GM18951 (cell line): Measurements from ENCODE around the gene PKNOX2.

Experiments used
- POLR2A ChIP-seq: IDR thresholded peaks from 4 replicates; pipeline ENCODE4 v1.6.1; 2011; ENCODE audit warnings: mild to moderate bottlenecking; ENCODE audit not compliant: insufficient read length, insufficient read depth; ENCODE audit errors: extremely low read depth
- in situ Hi-C: fragments of 300-500 bp; cut with MboI; formaldehyde crosslinking; loops from one replicate; pipeline ENCODE4 v1.12.0; 2022; ENCODE audit warnings: low sequenced_read_pairs, mixed read lengths, inconsistent platforms; ENCODE audit not compliant: unreplicated experiment

The PKNOX2 gene

DNA sequence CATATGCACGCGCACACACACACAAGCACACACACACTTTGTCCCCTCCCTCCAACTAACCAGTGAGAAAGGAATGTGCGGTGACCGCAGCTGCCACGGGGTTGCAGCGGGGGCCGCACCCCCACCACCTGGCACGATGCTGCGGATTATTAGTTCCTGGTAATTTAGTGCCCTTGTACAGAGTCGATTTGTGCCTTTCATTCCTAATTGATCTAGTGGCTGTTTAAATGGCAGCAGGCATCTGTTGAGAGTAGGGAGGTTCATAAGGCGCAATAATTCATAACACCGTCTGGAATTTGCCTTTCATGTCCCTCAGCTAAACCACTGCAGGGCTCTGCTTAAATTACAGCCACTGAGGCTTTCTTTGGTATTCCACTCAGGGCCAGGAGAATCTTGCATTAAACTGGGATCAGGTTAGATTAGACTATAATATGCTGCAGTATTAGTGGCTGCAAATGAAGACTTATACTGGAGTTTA is 217.8 kb downstream of the PKNOX2 start:
- in situ Hi-C loops: no loop called here
- TF ChIP-seq POLR2A: no peak

- no peak for TF ChIP-seq POLR2A
- in situ Hi-C loops: no loop called here
Measured at GRCh38 chr11:125382822-125383221, 218.3 kb downstream of the PKNOX2 start.

DNA sequence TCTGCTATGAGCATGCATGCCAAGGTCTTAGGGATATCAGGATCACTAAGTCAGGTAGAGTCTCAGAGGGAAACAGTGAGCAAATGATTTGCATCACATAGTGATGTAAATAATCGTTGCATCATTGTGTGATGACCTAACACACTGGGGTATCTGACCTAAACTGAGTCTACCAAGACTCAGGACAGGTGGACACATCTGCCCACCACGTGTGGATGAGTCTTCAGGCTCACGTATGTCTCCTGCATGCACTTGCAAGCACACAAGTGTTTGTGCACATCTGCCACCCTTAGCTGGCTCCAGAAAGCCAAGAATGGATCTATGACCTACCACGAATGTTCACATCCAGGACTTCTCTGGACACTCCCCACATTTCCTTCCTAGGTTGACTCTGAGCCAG is 220.3 kb downstream of the PKNOX2 start:
- TF ChIP-seq POLR2A: no peak

GRCh38 chr11:125387901-125388300 is 223.3 kb downstream of the PKNOX2 start:
- in situ Hi-C loops: no loop called here
- TF ChIP-seq POLR2A: no peak

More for the DNA sequence above, 220.3 kb downstream of the PKNOX2 start:
- in situ Hi-C loops: no loop called here

GRCh38 chr11:125388611-125389010 is 224.1 kb downstream of the PKNOX2 start:
- in situ Hi-C loops: no loop called here
- no peak for TF ChIP-seq POLR2A

GRCh38 chr11:125389339-125390166 is 225.0 kb downstream of the PKNOX2 start:
- TF ChIP-seq POLR2A: no peak
- in situ Hi-C loops: no loop called here

DNA sequence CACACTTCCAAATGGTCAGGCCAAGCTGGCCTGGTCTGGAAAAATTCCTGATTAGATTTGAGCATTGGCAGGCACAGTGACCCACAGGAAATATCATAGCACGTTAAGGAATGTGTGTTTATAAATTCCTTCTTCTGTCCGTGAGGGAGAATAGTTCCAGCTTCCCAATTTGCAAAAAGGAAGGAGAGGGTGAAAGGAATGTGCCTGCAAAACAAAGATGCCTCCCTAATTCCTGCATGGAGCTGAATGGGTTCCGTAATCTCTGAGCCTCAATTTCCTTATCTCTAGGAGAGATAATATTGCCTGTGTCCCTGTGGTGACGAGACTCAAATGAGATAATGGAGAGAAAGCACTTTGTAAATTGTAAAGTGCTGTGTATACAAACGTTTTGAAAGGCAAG is 226.4 kb downstream of the PKNOX2 start:
- in situ Hi-C loops: no loop called here

GRCh38 chr11:125393331-125393730 is 228.8 kb downstream of the PKNOX2 start:
- TF ChIP-seq POLR2A: no peak
- in situ Hi-C loops: no loop called here

More for the DNA sequence above, 226.4 kb downstream of the PKNOX2 start:
- no peak for TF ChIP-seq POLR2A

GRCh38 chr11:125394296-125394695 is 229.7 kb downstream of the PKNOX2 start:
- in situ Hi-C loops: no loop called here
- no peak for TF ChIP-seq POLR2A

DNA sequence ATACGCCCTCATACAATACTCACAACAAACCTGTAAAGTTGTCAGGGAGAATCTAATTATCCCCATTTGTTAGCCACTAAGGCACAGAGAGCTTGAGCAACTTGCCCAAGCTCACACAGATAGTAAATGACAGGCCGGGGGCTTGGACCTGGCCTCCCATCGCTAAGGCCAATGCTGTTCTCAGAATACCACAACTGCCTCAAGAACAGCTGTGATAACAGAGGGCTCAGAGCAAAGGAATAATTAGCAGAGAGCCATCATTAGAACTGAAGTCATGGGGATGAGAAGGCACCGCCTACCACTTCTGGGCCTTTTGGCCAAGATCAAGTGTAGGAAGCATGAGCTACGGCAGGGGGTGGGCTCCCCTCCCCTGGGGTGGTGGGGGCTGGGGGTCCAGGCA is 232.9 kb downstream of the PKNOX2 start:
- in situ Hi-C loops: no loop called here
- TF ChIP-seq POLR2A: no peak

DNA sequence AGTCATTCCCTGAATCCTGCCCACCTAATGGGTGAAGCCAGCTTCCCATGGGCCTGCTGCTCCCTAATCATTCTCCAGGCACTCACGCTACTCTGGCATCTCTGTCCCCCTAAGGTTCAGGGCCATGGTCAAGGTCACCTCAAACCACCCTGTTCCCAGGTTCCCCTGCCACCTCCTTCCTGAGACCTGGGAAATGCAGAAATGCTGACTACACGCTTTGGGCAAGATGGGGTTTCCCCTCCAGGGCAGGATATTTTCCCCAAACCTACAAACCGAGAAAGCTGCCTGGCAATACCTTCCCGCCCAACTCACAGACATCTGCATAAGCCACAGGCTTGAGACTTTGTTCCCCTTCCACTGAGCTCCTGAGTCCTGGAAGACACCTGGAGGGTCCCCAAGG is 233.9 kb downstream of the PKNOX2 start:
- no peak for TF ChIP-seq POLR2A
- in situ Hi-C loops: no loop called here

DNA sequence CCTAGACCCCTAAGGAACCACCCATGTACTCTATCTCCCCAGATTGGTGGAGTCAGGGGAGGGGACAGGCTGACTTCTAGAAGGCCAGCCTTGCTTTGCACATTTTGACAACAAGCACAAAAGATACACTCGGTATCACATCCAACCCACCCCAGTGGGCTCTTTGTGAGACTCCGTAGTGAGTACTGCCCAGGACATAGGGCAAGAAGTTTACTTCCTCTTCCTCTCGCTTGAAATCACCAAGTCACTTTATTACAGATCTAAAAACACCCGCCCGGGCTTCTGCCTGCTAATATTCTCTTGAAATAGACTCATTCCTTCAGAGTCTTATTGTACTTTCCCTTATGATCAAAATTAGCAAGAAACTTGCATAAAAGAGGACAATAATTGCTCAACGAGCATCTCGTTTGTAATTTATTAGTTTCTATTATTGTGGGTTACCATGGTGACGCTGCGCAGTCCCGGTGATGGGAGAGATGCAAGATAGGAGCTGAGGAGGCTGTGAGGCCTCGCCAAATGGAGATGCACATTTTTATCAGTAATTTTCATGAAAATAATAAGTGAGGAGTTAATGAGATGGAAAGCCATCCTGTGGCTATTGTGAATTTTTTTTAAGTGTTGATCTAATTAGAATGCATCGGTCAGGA is 234.6 kb downstream of the PKNOX2 start:
- in situ Hi-C loops: no loop called here
- no peak for TF ChIP-seq POLR2A

GRCh38 chr11:125399945-125400344 is 235.4 kb downstream of the PKNOX2 start:
- TF ChIP-seq POLR2A: no peak
- in situ Hi-C loops: no loop called here

DNA sequence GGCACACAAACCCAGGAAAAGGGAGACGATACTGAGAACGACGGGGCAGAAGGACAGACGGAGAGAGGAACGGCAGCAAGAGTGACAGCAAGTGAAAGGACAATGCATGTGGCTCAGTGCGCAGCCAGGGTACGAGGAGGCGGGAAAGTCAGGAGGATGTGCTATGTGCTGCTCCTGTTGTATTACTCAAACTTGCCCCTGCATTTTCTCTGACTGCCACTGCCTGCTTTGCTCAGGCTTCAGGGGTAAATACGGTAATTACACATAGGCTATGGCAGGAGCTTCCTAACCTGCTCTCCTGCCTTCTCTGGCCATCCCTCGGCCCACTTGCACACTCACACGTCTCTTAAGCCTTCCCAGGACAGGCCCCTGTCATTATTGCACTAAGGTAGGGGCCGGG is 236.7 kb downstream of the PKNOX2 start:
- TF ChIP-seq POLR2A: no peak

More for the DNA sequence above, 236.7 kb downstream of the PKNOX2 start:
- in situ Hi-C loops: no loop called here
